Esophagus muscularis mucosa (tissue), 4 donors: ENCODE measurements around the gene ADAM19. TPM values are rescaled to one million over a fixed set of nuclear protein-coding genes. Genes with fewer than 3 reads are reported as not detected.
A peak's percentile ranks its signal among the peaks of the same experiment; 100 is the strongest.

Source experiments
- DNase-seq: peaks from one replicate; pipeline ENCODE4 v3.0.0-alpha.2; 2017; ENCODE audit errors: extremely low spot score
- H3K27ac ChIP-seq, 4 donors: fragments of 200-600 bp; sonication (generic); replicated peaks in 1 of 4; 1 replicate in 3 of 4; 2 replicates in 1 of 4; pipeline ENCODE4 v1.5.1; 2016 to 2019; ENCODE audit warnings: mild to moderate bottlenecking in 1 of 4
- H3K27me3 ChIP-seq, 4 donors: fragments of 200-600 bp; sonication (generic); one replicate each; pipeline versions ENCODE4 v1.5.1 to v1.6.0; 2016 to 2019
- H3K36me3 ChIP-seq, 4 donors: fragments of 200-600 bp; sonication (generic); one replicate each; pipeline ENCODE4 v1.5.1; 2016 to 2019
- H3K4me1 ChIP-seq, 4 donors: fragments of 200-600 bp; sonication (generic); one replicate each; pipeline ENCODE4 v1.5.1; 2016 to 2019
- H3K4me3 ChIP-seq, 4 donors: fragments of 200-600 bp; sonication (generic); 1 replicate in 2 of 4; 2 replicates in 2 of 4; pipeline ENCODE4 v1.5.1; 2016 to 2019; ENCODE audit warnings: mild to moderate bottlenecking in 4 of 4, moderate library complexity in 1 of 4
- H3K9me3 ChIP-seq, 4 donors: fragments of 200-600 bp; sonication (generic); 1 replicate in 3 of 4; 2 replicates in 1 of 4; pipeline ENCODE4 v1.5.1; 2016 to 2019
- CTCF ChIP-seq, 3 experiments: fragments of 200-600 bp in 2 of 3; fragments of 450-650 bp in 1 of 3; sonication (generic) in 2 of 3; IDR thresholded peaks; one replicate each; pipeline ENCODE4 v1.5.1; 2017 to 2019; ENCODE audit warnings: antibody characterized with exemption in 3 of 3, mild to moderate bottlenecking in 2 of 3, moderate library complexity in 1 of 3
- EP300 ChIP-seq: sonication (generic); formaldehyde crosslinking; IDR thresholded peaks from one replicate; pipeline ENCODE4 v1.6.1; 2017; ENCODE audit warnings: antibody characterized with exemption
- POLR2A ChIP-seq: fragments of 450-650 bp; IDR thresholded peaks from one replicate; pipeline ENCODE4 v1.6.1; 2017; ENCODE audit warnings: antibody characterized with exemption, moderate library complexity, mild to moderate bottlenecking, low read depth
- POLR2AphosphoS5 ChIP-seq, 2 donors: sonication (generic); formaldehyde crosslinking; IDR thresholded peaks; one replicate each; pipeline ENCODE4 v1.6.1; 2017; ENCODE audit warnings: antibody characterized with exemption in 2 of 2
- WGBS: methylation state at CpG from one replicate; pipeline ENCODE4 v1.1.5; 2018; 5-methylcytosine and 5-hydroxymethylcytosine counted together
- intact Hi-C: fragments of 100-400 bp; cut with DNase I; formaldehyde crosslinking; loops from one replicate; pipeline ENCODE4 v1.15.1; 2023
- total RNA-seq, 4 donors: library from RNA; depleted of rRNA; stranded (reverse); fragments of >200 nt; gene quantifications; one replicate each; pipeline versions ENCODE4 v1.1.0 to v1.2.1, GENCODE V29; 2016

ADAM19 gene
- total RNA-seq, 4 donors from 2014 or later: 25.0 to 43.6 (median 28.1) TPM

GRCh38 chr5:157562111-157562581, 13.4 kb downstream of the ADAM19 start:
- Histone ChIP-seq H3K4me3 (peak overlapping the region in 2 of 4 donors; percentile 2 to 22), H3K4me1 (peaks cover 59 to 97% (median 96%) of the 10 kb centered on the region in 4 donors), H3K27ac (peak overlapping the region; percentile 85 to 90 (median 88)), H3K27me3 (no peaks in the 10 kb centered on the region), H3K36me3 (peaks cover 0 to 4% (median 1%) of the 10 kb centered on the region in 4 donors), H3K9me3 (no peaks in the 10 kb centered on the region)
- intact Hi-C loops: loop anchor here (5.0 to 10.0 kb wide), 2 partner anchors 45 to 183 kb away; partner anchors contain the start of gene LSM11
- WGBS: 40% methylated on average over 10 of the region's 10 CpGs
- no peak for DNase-seq
- no peak for TF ChIP-seq CTCF (IDR thresholded peaks at IDR 0.05)
- TF ChIP-seq POLR2A: no peak
- peak in 1 of 2 donors; percentile 38 for TF ChIP-seq POLR2AphosphoS5 (IDR thresholded peaks at IDR 0.05)

GRCh38 chr5:157561110-157561509, 14.5 kb downstream of the ADAM19 start:
- Histone ChIP-seq H3K36me3 (peaks cover 0 to 2% (median 0%) of the 10 kb centered on the region in 4 donors), H3K4me1 (peaks cover 63 to 98% (median 96%) of the 10 kb centered on the region in 4 donors), H3K27me3 (no peaks in the 10 kb centered on the region), H3K27ac (peak overlapping the region; percentile 85 to 90 (median 88)), H3K9me3 (no peaks in the 10 kb centered on the region), H3K4me3 (peak overlapping the region in 2 of 4 donors; percentile 3 to 22)
- WGBS: 42% methylated on average over 9 of the region's 9 CpGs
- TF ChIP-seq POLR2AphosphoS5 (IDR thresholded peaks at IDR 0.05) (peak; percentile 73), CTCF (IDR thresholded peaks at IDR 0.05) (no peak)
- intact Hi-C loops: loop anchor here (5.0 to 10.0 kb wide), 2 partner anchors 44 to 184 kb away; partner anchors contain the start of gene LSM11
- no peak for DNase-seq

- Histone ChIP-seq H3K9me3 (no peaks in the 10 kb centered on the region), H3K36me3 (peaks cover 0 to 2% (median 0%) of the 10 kb centered on the region in 4 donors), H3K4me1 (peaks cover 62 to 98% (median 96%) of the 10 kb centered on the region in 4 donors), H3K27ac (peak overlapping the region; percentile 77 to 90 (median 88)), H3K27me3 (no peaks in the 10 kb centered on the region), H3K4me3 (no peak overlapping the region)
- WGBS: 59% methylated on average over 2 of the region's 2 CpGs
- no peak for DNase-seq
- intact Hi-C loops: no loop called here
- no peak for TF ChIP-seq POLR2A
- peak; percentile 57 to 78 for TF ChIP-seq POLR2AphosphoS5 (IDR thresholded peaks at IDR 0.05)
- no peak for TF ChIP-seq EP300
- no peak for TF ChIP-seq CTCF (IDR thresholded peaks at IDR 0.05)
Measured at GRCh38 chr5:157559301-157559700, 16.3 kb downstream of the ADAM19 start.

- Histone ChIP-seq H3K4me1 (peaks cover 62 to 98% (median 96%) of the 10 kb centered on the region in 4 donors), H3K27me3 (no peaks in the 10 kb centered on the region), H3K4me3 (no peak overlapping the region), H3K9me3 (no peaks in the 10 kb centered on the region), H3K36me3 (peaks cover 0 to 2% (median 0%) of the 10 kb centered on the region in 4 donors), H3K27ac (peak overlapping the region; percentile 77 to 90 (median 88))
- DNase-seq: no peak
- WGBS: 40% methylated on average over 2 of the region's 2 CpGs
- no peak for TF ChIP-seq CTCF (IDR thresholded peaks at IDR 0.05)
- TF ChIP-seq EP300: no peak
- no peak for TF ChIP-seq POLR2AphosphoS5 (IDR thresholded peaks at IDR 0.05)
- TF ChIP-seq POLR2A: no peak
- intact Hi-C loops: no loop called here
Measured at GRCh38 chr5:157558681-157559080, 16.9 kb downstream of the ADAM19 start.
